Germinal center (tissue), 1 donor: ENCODE data around the gene CXCR4.
"Not testable (repeated sequence)": the region's sequence is repeated elsewhere in the genome, so short reads cannot be mapped to it uniquely, and the experiment has no call there.

Source experiments
- DNase-seq: peaks from one replicate; pipeline ENCODE4 v3.0.0; 2012; ENCODE audit warnings: mixed read lengths, low spot score

The CXCR4 gene

GRCh38 chr2:136072621-136073020 lies 45.3 kb downstream of the CXCR4 start:
- DNase-seq, result peak; percentile 17

- DNase-seq, result not testable (repeated sequence)
Observed at GRCh38 chr2:136071887-136072286, 46.1 kb downstream of the CXCR4 start.

- no peak for DNase-seq
Observed at GRCh38 chr2:136070913-136071312, 47.0 kb downstream of the CXCR4 start.

GRCh38 chr2:136069773-136070172 lies 48.2 kb downstream of the CXCR4 start:
- no peak for DNase-seq

- no peak for DNase-seq
Observed at GRCh38 chr2:136068581-136069227, 49.2 kb downstream of the CXCR4 start.

- no peak for DNase-seq
Observed at GRCh38 chr2:136067897-136068580, 49.9 kb downstream of the CXCR4 start.

GRCh38 chr2:136067459-136067858 lies 50.5 kb downstream of the CXCR4 start:
- no peak for DNase-seq

- no peak for DNase-seq
Observed at GRCh38 chr2:136065907-136066306, 52.0 kb downstream of the CXCR4 start.

- DNase-seq, result no peak
Observed at GRCh38 chr2:136065384-136065783, 52.6 kb downstream of the CXCR4 start.
